Neural progenitor cell (in vitro differentiated cells): ENCODE data around the gene ICA1L.

Experiments used
- EZH2 ChIP-seq: fragments of 200-600 bp; sonication (generic); IDR thresholded peaks from 2 replicates; pipeline ENCODE4 v1.6.1; 2017; ENCODE audit warnings: antibody characterized with exemption, mild to moderate bottlenecking, moderate library complexity
- EZH2phosphoT487 ChIP-seq: fragments of 200-600 bp; sonication (generic); IDR thresholded peaks from 2 replicates; pipeline ENCODE4 v1.6.1; 2017; ENCODE audit warnings: antibody characterized with exemption
- TF ChIP-seq, protein P1 (sequence below): fragments of 200-600 bp; sonication (generic); IDR thresholded peaks from 2 replicates; pipeline ENCODE4 v1.5.1; 2017; ENCODE audit warnings: antibody characterized with exemption, mild to moderate bottlenecking

DNA sequence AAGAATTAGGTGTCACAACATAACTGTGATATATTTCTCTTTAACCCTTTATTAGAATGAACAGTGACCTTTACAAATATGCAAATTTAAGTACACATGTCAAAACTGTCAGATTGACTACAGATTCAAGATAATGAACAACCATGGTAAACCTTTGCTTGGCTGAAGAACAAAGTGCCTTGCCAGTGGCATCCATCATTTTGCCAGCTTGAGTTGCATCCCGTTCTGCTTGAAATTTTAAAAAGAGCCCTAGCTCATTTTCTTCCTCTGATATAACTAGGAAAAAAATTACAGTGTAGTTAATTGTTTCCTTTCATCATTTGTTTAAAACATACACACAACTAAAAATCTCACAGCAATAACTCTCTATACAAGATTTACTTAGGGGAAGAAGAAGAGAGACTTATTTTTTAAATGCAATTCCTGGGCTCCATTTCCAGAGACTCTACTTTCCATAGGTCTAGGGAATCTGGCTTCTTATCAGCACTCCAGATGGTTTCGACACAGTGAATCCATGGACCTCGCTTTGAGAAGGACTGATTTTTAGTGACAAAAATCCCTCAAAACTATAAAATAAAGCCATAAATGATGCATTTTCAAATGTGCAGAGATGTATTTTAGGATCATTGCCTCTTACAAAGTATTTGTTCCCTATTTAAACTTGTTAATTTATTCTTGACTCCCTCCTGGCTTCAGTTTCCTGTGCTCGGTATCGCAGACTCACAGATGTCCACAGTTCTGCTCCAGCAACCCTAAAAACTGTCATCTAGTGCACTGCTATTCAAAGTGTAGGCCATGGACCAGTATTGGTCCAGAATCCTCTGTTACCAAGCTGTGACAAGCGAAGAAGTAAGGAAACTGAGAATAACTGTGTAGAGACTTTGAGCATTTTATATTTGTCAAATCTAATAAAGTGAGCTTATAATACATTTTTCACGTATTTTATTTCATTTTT lies 50.1 kb downstream of the ICA1L start:
- TF ChIP-seq, protein P1, sequence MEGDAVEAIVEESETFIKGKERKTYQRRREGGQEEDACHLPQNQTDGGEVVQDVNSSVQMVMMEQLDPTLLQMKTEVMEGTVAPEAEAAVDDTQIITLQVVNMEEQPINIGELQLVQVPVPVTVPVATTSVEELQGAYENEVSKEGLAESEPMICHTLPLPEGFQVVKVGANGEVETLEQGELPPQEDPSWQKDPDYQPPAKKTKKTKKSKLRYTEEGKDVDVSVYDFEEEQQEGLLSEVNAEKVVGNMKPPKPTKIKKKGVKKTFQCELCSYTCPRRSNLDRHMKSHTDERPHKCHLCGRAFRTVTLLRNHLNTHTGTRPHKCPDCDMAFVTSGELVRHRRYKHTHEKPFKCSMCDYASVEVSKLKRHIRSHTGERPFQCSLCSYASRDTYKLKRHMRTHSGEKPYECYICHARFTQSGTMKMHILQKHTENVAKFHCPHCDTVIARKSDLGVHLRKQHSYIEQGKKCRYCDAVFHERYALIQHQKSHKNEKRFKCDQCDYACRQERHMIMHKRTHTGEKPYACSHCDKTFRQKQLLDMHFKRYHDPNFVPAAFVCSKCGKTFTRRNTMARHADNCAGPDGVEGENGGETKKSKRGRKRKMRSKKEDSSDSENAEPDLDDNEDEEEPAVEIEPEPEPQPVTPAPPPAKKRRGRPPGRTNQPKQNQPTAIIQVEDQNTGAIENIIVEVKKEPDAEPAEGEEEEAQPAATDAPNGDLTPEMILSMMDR, result no peak
- no peak for TF ChIP-seq EZH2phosphoT487
- no peak for TF ChIP-seq EZH2
